Naive thymus-derived CD4-positive, alpha-beta T cell (primary cell): ENCODE data around the gene RNF225. TPM values are rescaled to one million over a fixed set of nuclear protein-coding genes. Genes with fewer than 3 reads are reported as not detected.

Experiments
- ATAC-seq: fragments of 150-1000 bp; cut with Tn5 transposase; 2 replicates; pipeline ENCODE4 v1.10.0; 2021; ENCODE audit warnings: mild to moderate bottlenecking, moderate library complexity
- CTCF ChIA-PET: fragments of 350-600 bp; sonication (Branson Sonifier 250); formaldehyde crosslinking; loops from one replicate; lab custom pipeline; 2021; ENCODE audit warnings: antibody characterized with exemption; lab: Charles Lee
- POLR2A ChIA-PET: fragments of 350-600 bp; sonication (Branson Sonifier 250); formaldehyde crosslinking; loops from one replicate; lab custom pipeline; 2021; ENCODE audit warnings: antibody characterized with exemption, inconsistent platforms; lab: Charles Lee
- DNase-seq, 9 donors: peaks; one replicate each; pipeline versions ENCODE4 v3.0.0 to v3.0.0-alpha.2; 2020 to 2022; ENCODE audit warnings: mixed read lengths in 1 of 9
- H3K27ac ChIP-seq: one replicate; pipeline ENCODE4 v1.7.0; 2013; ENCODE audit warnings: mild to moderate bottlenecking, low read depth, low read length, moderate library complexity
- H3K27me3 ChIP-seq, 2 donors: one replicate each; pipeline ENCODE4 v1.7.0; 2013; ENCODE audit warnings: low read length in 2 of 2, mild to moderate bottlenecking in 2 of 2, moderate library complexity in 2 of 2; ENCODE audit not compliant: control insufficient read depth in 2 of 2, insufficient read depth in 2 of 2
- H3K36me3 ChIP-seq, 3 experiments: 1 replicate in 2 of 3; 2 replicates in 1 of 3; pipeline ENCODE4 v1.7.0; 2013; ENCODE audit warnings: low read length in 3 of 3, mild to moderate bottlenecking in 3 of 3, moderate library complexity in 1 of 3; ENCODE audit not compliant: insufficient read depth in 3 of 3, control insufficient read depth in 2 of 3
- H3K4me1 ChIP-seq, 2 donors: one replicate each; pipeline ENCODE4 v1.7.0; 2013; ENCODE audit warnings: low read length in 2 of 2, mild to moderate bottlenecking in 2 of 2, moderate library complexity in 1 of 2; ENCODE audit not compliant: control insufficient read depth in 2 of 2, insufficient read depth in 2 of 2
- H3K4me3 ChIP-seq: 2 replicates; pipeline ENCODE4 v1.7.0; 2013; ENCODE audit warnings: mild to moderate bottlenecking, low read length
- H3K9me3 ChIP-seq, 3 experiments: 1 replicate in 2 of 3; 2 replicates in 1 of 3; pipeline ENCODE4 v1.7.0; 2013; ENCODE audit warnings: low read length in 3 of 3; ENCODE audit not compliant: control insufficient read depth in 2 of 3
- H3K27ac Mint-ChIP-seq, 9 donors: one replicate each; pipeline ENCODE4 v1.8.0; 2020 to 2022; ENCODE audit warnings: mixed read lengths in 9 of 9, mild to moderate bottlenecking in 8 of 9, moderate library complexity in 5 of 9, inconsistent platforms in 2 of 9
- H3K27me3 Mint-ChIP-seq, 5 donors: one replicate each; pipeline ENCODE4 v1.8.0; 2021 to 2022; ENCODE audit warnings: mixed read lengths in 5 of 5, mild to moderate bottlenecking in 1 of 5
- H3K36me3 Mint-ChIP-seq, 5 donors: one replicate each; pipeline ENCODE4 v1.8.0; 2020 to 2022; ENCODE audit warnings: mixed read lengths in 5 of 5, mild to moderate bottlenecking in 3 of 5, inconsistent platforms in 1 of 5
- H3K4me1 Mint-ChIP-seq, 7 donors: one replicate each; pipeline ENCODE4 v1.8.0; 2020 to 2022; ENCODE audit warnings: mixed read lengths in 7 of 7, mild to moderate bottlenecking in 3 of 7, inconsistent platforms in 1 of 7
- H3K4me3 Mint-ChIP-seq, 10 donors: one replicate each; pipeline ENCODE4 v1.8.0; 2020 to 2022; ENCODE audit warnings: mild to moderate bottlenecking in 10 of 10, mixed read lengths in 10 of 10, moderate library complexity in 6 of 10, inconsistent platforms in 2 of 10
- H3K9me3 Mint-ChIP-seq, 11 donors: one replicate each; pipeline ENCODE4 v1.8.0; 2020 to 2022; ENCODE audit warnings: mixed read lengths in 11 of 11, mild to moderate bottlenecking in 4 of 11, inconsistent platforms in 1 of 11, moderate library complexity in 1 of 11
- intact Hi-C, 2 donors: fragments of 100-400 bp; cut with micrococcal nuclease; formaldehyde crosslinking; loops; one replicate each; pipeline ENCODE4 v1.15.1; 2023
- polyA plus RNA-seq, 2 donors: library from polyadenylated mRNA; unstranded; fragments of 300-500 nt; fragmentation: Illumina TruSeq; gene quantifications; one replicate each; pipeline ENCODE4 v1.2.3, GENCODE V29; 2021
- total RNA-seq, 6 experiments: library from RNA in 5 of 6; stranded (reverse) in 5 of 6; gene quantifications; 1 replicate in 5 of 6; 2 replicates in 1 of 6; pipeline ENCODE4 v1.2.3 and lab custom pipeline; 2021 to 2026

RNF225 gene
- total and polyA plus RNA-seq, 7 experiments from 2014 or later = 0.32 to 0.53 (median 0.50) TPM; not detected in 3

- Mint-ChIP-seq H3K4me1 (peaks cover 16 to 43% (median 30%) of the 10 kb centered on the region in 7 donors), H3K27ac (no peak overlapping the region), H3K27me3 (peaks cover 0 to 5% (median 0%) of the 10 kb centered on the region in 5 donors), H3K36me3 (peaks cover 3 to 13% (median 6%) of the 10 kb centered on the region in 5 donors), H3K4me3 (no peak overlapping the region), H3K9me3 (peaks cover 0 to 4% (median 0%) of the 10 kb centered on the region in 11 donors)
- no peak overlapping the region for H3K27ac ChIP-seq
- peaks cover 0 to 7% of the 10 kb centered on the region in 2 donors for H3K4me1 ChIP-seq
- H3K27me3 ChIP-seq = no peaks in the 10 kb centered on the region
- intact Hi-C loops = no loop called here
- POLR2A ChIA-PET = interaction anchor here (1.2 kb wide), 1 partner anchor 11 kb away, joined by 4 read pairs; no protein-coding TSS in a partner anchor
- ATAC-seq (no peak), DNase-seq (no peak)
- H3K4me3 ChIP-seq = no peak overlapping the region
- CTCF ChIA-PET = no interaction called here
- H3K36me3 ChIP-seq = no peaks in the 10 kb centered on the region
- H3K9me3 ChIP-seq = no peaks in the 10 kb centered on the region
Observed at GRCh38 chr19:58350871-58351557, 44.4 kb upstream of the RNF225 start.

GRCh38 chr19:58351558-58351878 lies 43.9 kb upstream of the RNF225 start:
- intact Hi-C loops = no loop called here
- no peaks in the 10 kb centered on the region for H3K9me3 ChIP-seq
- no peak overlapping the region for H3K27ac ChIP-seq
- Mint-ChIP-seq H3K27ac (no peak overlapping the region), H3K9me3 (peaks cover 0 to 3% (median 0%) of the 10 kb centered on the region in 11 donors), H3K4me3 (no peak overlapping the region), H3K27me3 (peaks cover 0 to 5% (median 0%) of the 10 kb centered on the region in 5 donors), H3K36me3 (peaks cover 3 to 12% (median 6%) of the 10 kb centered on the region in 5 donors), H3K4me1 (peaks cover 14 to 40% (median 30%) of the 10 kb centered on the region in 7 donors)
- peaks cover 0 to 7% of the 10 kb centered on the region in 2 donors for H3K4me1 ChIP-seq
- H3K27me3 ChIP-seq = no peaks in the 10 kb centered on the region
- ChIA-PET CTCF (no interaction called here), POLR2A (no interaction called here)
- DNase-seq (no peak), ATAC-seq (no peak)
- no peaks in the 10 kb centered on the region for H3K36me3 ChIP-seq
- no peak overlapping the region for H3K4me3 ChIP-seq

- Histone ChIP-seq H3K27ac (no peak overlapping the region), H3K27me3 (no peaks in the 10 kb centered on the region), H3K4me1 (peaks cover 4 to 7% of the 10 kb centered on the region in 2 donors), H3K4me3 (no peak overlapping the region), H3K36me3 (no peaks in the 10 kb centered on the region), H3K9me3 (no peaks in the 10 kb centered on the region)
- Mint-ChIP-seq H3K27me3 (peaks cover 0 to 5% (median 0%) of the 10 kb centered on the region in 5 donors), H3K27ac (peak overlapping the region in 1 of 9 donors; percentile 54), H3K4me1 (peaks cover 14 to 39% (median 30%) of the 10 kb centered on the region in 7 donors), H3K9me3 (peaks cover 0 to 3% (median 0%) of the 10 kb centered on the region in 11 donors), H3K36me3 (peaks cover 3 to 12% (median 6%) of the 10 kb centered on the region in 5 donors), H3K4me3 (peak overlapping the region in 1 of 10 donors; percentile 1)
- CTCF ChIA-PET = no interaction called here
- intact Hi-C loops = no loop called here
- DNase-seq = no peak
- no peak for ATAC-seq
- POLR2A ChIA-PET = no interaction called here
Observed at GRCh38 chr19:58351990-58352755, 43.3 kb upstream of the RNF225 start.

- ChIA-PET POLR2A (no interaction called here), CTCF (no interaction called here)
- H3K27ac Mint-ChIP-seq = peak within 1 kb of the TSS in 1 of 9 donors; percentile 54
- no peaks in the 10 kb centered on the region for H3K27me3 ChIP-seq
- peaks cover 6 to 7% of the 10 kb centered on the region in 2 donors for H3K4me1 ChIP-seq
- H3K9me3 Mint-ChIP-seq = peaks cover 0 to 3% (median 0%) of the 10 kb centered on the region in 11 donors
- no peaks in the 10 kb centered on the region for H3K9me3 ChIP-seq
- peaks cover 3 to 12% (median 6%) of the 10 kb centered on the region in 5 donors for H3K36me3 Mint-ChIP-seq
- no peak within 1 kb of the TSS for H3K27ac ChIP-seq
- ATAC-seq (no peak), DNase-seq (no peak)
- peaks cover 0 to 5% (median 0%) of the 10 kb centered on the region in 5 donors for H3K27me3 Mint-ChIP-seq
- H3K4me1 Mint-ChIP-seq = peaks cover 9 to 36% (median 27%) of the 10 kb centered on the region in 7 donors
- intact Hi-C loops = no loop called here
- peak within 1 kb of the TSS in 4 of 10 donors; percentile 1 to 51 (median 20) for H3K4me3 Mint-ChIP-seq
- H3K36me3 ChIP-seq = no peaks in the 10 kb centered on the region
- no peak within 1 kb of the TSS for H3K4me3 ChIP-seq
Observed at GRCh38 chr19:58352760-58353671, 42.4 kb upstream of the RNF225 start, which contains the start of gene A1BG. TSS of gene A1BG (minus strand) at chr19:58353492. CDS start at chr19:58353437, 55 bp downstream.

GRCh38 chr19:58353717-58354477 lies 41.6 kb upstream of the RNF225 start:
- H3K36me3 Mint-ChIP-seq = peaks cover 3 to 10% (median 6%) of the 10 kb centered on the region in 5 donors
- DNase-seq (no peak), ATAC-seq (no peak)
- no peaks in the 10 kb centered on the region for H3K27me3 ChIP-seq
- no peaks in the 10 kb centered on the region for H3K36me3 ChIP-seq
- peaks cover 0 to 5% (median 0%) of the 10 kb centered on the region in 5 donors for H3K27me3 Mint-ChIP-seq
- H3K4me1 Mint-ChIP-seq = peaks cover 6 to 29% (median 18%) of the 10 kb centered on the region in 7 donors
- H3K27ac Mint-ChIP-seq = no peak overlapping the region
- CTCF ChIA-PET = no interaction called here
- intact Hi-C loops = no loop called here
- POLR2A ChIA-PET = no interaction called here
- no peaks in the 10 kb centered on the region for H3K9me3 ChIP-seq
- H3K4me1 ChIP-seq = peaks cover 0 to 6% of the 10 kb centered on the region in 2 donors
- H3K4me3 ChIP-seq = no peak overlapping the region
- H3K4me3 Mint-ChIP-seq = peak overlapping the region in 3 of 10 donors; percentile 16 to 51 (median 25)
- peaks cover 0 to 3% (median 0%) of the 10 kb centered on the region in 11 donors for H3K9me3 Mint-ChIP-seq
- no peak overlapping the region for H3K27ac ChIP-seq
